ENCODE data around the gene HSD17B3. TPM values are rescaled to one million over a fixed set of nuclear protein-coding genes. Genes with fewer than 3 reads are reported as not detected.

HSD17B3 gene
- polyA plus RNA-seq, 1 of the 3 experiments (the other 2 are of a cell fraction), result 0.51 TPM

DNA sequence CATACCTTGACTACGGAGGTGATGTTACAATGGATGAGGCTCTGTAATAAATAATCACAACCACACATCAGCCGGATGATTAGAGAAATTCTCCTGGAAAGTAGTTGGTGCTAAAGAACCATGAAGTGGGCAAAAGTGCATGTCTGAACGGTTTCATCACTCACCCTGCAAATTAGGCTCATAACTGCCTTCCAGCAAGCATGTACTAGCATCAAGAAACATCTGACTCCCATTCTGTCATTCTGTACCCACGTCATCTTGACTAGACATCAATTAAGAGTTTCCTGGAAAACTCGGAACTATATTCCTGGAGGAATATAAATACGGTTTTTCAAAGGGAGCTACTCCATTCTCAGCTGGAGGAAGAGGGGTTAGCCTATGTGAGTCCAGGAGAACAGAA, 52.2 kb downstream of the HSD17B3 start:
- Histone ChIP-seq H3K27me3 (ENCODE audit: insufficient read depth) (no peaks in the 10 kb centered on the region), H3K4me2 (no peak overlapping the region), H3K79me2 (ENCODE audit: insufficient read depth) (no peaks in the 10 kb centered on the region), H3K9me3 (no peaks in the 10 kb centered on the region), H4K20me1 (ENCODE audit: insufficient read depth) (no peaks in the 10 kb centered on the region), H2AFZ (ENCODE audit: low read depth) (no peak overlapping the region), H3K9ac (no peak overlapping the region), H3K9me2 (no peaks in the 10 kb centered on the region), H3F3A (replicated peaks; ENCODE audit: insufficient read depth) (no peaks in the 10 kb centered on the region), H3K27ac (ENCODE audit: low read depth in 2 of 2, low read length in 1 of 2) (no peak overlapping the region), H3K4me3 (ENCODE audit: low read depth in 2 of 2, low read length in 1 of 2) (no peak overlapping the region), H3K36me3 (replicated peaks in 1 of 2; ENCODE audit: control insufficient read depth in 1 of 2, insufficient read depth in 2 of 2, low read length in 1 of 2) (no peaks in the 10 kb centered on the region), H3K4me1 (ENCODE audit: control insufficient read depth in 1 of 2, insufficient read depth in 2 of 2, low read depth in 1 of 2, low read length in 1 of 2) (no peaks in the 10 kb centered on the region; a peak in 1 of 4 replicates)
- CTCF ChIA-PET, result interaction anchor here (1.0 to 1.1 kb wide), 2 partner anchors 16 to 17 kb away, joined by 3 read pairs; no protein-coding TSS in a partner anchor
- 63% methylated on average over 6 of the region's 6 CpGs for WGBS (ENCODE audit: low lambda C conversion rate)
- POLR2A ChIA-PET, result no interaction called here
- no peak for DNase-seq
- TF ChIP-seq EZH2phosphoT487 (IDR thresholded peaks at IDR 0.05; ENCODE audit: borderline replicate concordance, low read depth) (no peak), NRF1 (IDR thresholded peaks at IDR 0.05; ENCODE audit: low read depth, low read length) (no peak), MXI1 (IDR thresholded peaks at IDR 0.05; ENCODE audit: low read depth, low read length) (no peak), FOXM1 (IDR thresholded peaks at IDR 0.05; ENCODE audit: low read depth) (no peak), TEAD4 (IDR thresholded peaks at IDR 0.05; ENCODE audit: borderline replicate concordance, insufficient read depth) (no peak)
- TF ChIP-seq, protein P1, sequence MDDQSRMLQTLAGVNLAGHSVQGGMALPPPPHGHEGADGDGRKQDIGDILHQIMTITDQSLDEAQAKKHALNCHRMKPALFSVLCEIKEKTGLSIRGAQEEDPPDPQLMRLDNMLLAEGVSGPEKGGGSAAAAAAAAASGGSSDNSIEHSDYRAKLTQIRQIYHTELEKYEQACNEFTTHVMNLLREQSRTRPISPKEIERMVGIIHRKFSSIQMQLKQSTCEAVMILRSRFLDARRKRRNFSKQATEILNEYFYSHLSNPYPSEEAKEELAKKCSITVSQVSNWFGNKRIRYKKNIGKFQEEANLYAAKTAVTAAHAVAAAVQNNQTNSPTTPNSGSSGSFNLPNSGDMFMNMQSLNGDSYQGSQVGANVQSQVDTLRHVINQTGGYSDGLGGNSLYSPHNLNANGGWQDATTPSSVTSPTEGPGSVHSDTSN (IDR thresholded peaks at IDR 0.05), result no peak
- TF ChIP-seq, protein P2, sequence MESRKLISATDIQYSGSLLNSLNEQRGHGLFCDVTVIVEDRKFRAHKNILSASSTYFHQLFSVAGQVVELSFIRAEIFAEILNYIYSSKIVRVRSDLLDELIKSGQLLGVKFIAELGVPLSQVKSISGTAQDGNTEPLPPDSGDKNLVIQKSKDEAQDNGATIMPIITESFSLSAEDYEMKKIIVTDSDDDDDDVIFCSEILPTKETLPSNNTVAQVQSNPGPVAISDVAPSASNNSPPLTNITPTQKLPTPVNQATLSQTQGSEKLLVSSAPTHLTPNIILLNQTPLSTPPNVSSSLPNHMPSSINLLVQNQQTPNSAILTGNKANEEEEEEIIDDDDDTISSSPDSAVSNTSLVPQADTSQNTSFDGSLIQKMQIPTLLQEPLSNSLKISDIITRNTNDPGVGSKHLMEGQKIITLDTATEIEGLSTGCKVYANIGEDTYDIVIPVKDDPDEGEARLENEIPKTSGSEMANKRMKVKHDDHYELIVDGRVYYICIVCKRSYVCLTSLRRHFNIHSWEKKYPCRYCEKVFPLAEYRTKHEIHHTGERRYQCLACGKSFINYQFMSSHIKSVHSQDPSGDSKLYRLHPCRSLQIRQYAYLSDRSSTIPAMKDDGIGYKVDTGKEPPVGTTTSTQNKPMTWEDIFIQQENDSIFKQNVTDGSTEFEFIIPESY (IDR thresholded peaks at IDR 0.05; ENCODE audit: borderline replicate concordance, low read depth), result no peak

DNA sequence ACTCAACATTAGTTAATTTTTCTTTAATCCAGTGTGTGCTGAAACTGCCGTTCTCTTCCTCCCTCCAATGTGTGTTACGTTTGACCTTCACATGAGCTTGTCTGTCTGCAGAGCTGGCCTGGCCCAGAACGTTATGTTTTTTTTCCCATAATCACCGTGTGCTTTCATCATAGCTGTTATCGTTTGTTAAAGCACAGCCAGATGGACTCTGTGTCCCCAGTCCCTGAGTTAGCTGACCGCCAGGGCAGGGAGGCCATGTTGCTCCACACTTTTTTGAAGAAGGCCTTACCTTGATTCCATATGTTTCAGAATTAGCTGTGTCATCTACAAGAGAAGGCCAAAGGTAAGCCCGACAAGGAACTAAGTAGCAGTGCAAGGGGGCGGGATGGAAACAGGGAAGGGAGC, 55.7 kb downstream of the HSD17B3 start:
- POLR2A ChIA-PET, result no interaction called here
- no peak overlapping the region for H2AFZ ChIP-seq (ENCODE audit: low read depth)
- H3K9me3 ChIP-seq, result no peaks in the 10 kb centered on the region
- WGBS (ENCODE audit: low lambda C conversion rate), result 66% methylated on average over 8 of the region's 8 CpGs
- H3K4me3 ChIP-seq (ENCODE audit: low read depth in 2 of 2, low read length in 1 of 2), result no peak overlapping the region
- H3K9me2 ChIP-seq, result no peaks in the 10 kb centered on the region
- no peak overlapping the region for H3K27ac ChIP-seq (ENCODE audit: low read depth in 2 of 2, low read length in 1 of 2)
- no peak overlapping the region for H3K9ac ChIP-seq
- H3F3A ChIP-seq (replicated peaks; ENCODE audit: insufficient read depth), result no peaks in the 10 kb centered on the region
- H3K79me2 ChIP-seq (ENCODE audit: insufficient read depth), result no peaks in the 10 kb centered on the region
- TF ChIP-seq TEAD4 (IDR thresholded peaks at IDR 0.05; ENCODE audit: borderline replicate concordance, insufficient read depth) (no peak), EP300 (IDR thresholded peaks at IDR 0.05; ENCODE audit: borderline replicate concordance in 1 of 2, low read depth in 1 of 2, low read length in 1 of 2) (no peak), RAD21 (IDR thresholded peaks at IDR 0.05; ENCODE audit: low read length) (no peak)
- no peaks in the 10 kb centered on the region for H3K36me3 ChIP-seq (replicated peaks in 1 of 2; ENCODE audit: control insufficient read depth in 1 of 2, insufficient read depth in 2 of 2, low read length in 1 of 2)
- no peak for DNase-seq
- CTCF ChIA-PET, result interaction anchor here (0.6 to 4.4 kb wide), 4 partner anchors 14 to 97 kb away, joined by 3 to 43 read pairs (median 4); no protein-coding TSS in a partner anchor
- H4K20me1 ChIP-seq (ENCODE audit: insufficient read depth), result no peaks in the 10 kb centered on the region
- H3K4me1 ChIP-seq (ENCODE audit: control insufficient read depth in 1 of 2, insufficient read depth in 2 of 2, low read depth in 1 of 2, low read length in 1 of 2), result no peaks in the 10 kb centered on the region; a peak in 1 of 4 replicates
- H3K27me3 ChIP-seq (ENCODE audit: insufficient read depth), result no peaks in the 10 kb centered on the region
- no peak overlapping the region for H3K4me2 ChIP-seq

All from SK-N-SH (cell line).